Keratinocyte (primary cell): ENCODE data around the gene PTPN14. TPM values are rescaled to one million over a fixed set of nuclear protein-coding genes. Genes with fewer than 3 reads are reported as not detected.

Source experiments
- DNase-seq: peaks from one replicate; pipeline ENCODE4 v3.0.0-alpha.2; 2011; ENCODE audit warnings: low read depth, missing footprints, low spot score
- FAIRE-seq: peaks from 2 replicates; lab custom pipeline; 2011; peaks lifted over from hg19 to GRCh38; lab: Jason Lieb, UNC
- H2AFZ ChIP-seq: 2 replicates; pipeline ENCODE4 v1.6.0; 2012; ENCODE audit warnings: low read length, control low read depth, inconsistent platforms; ENCODE audit not compliant: control insufficient read depth
- H3K27ac ChIP-seq: 2 replicates; pipeline ENCODE4 v1.5.1; 2011; ENCODE audit warnings: low read length; ENCODE audit not compliant: control insufficient read depth, insufficient read depth
- H3K27me3 ChIP-seq: 3 replicates; pipeline ENCODE4 v1.6.0; 2011; ENCODE audit warnings: low read length; ENCODE audit not compliant: control insufficient read depth, insufficient read depth; ENCODE audit errors: extremely low read depth
- H3K36me3 ChIP-seq, 2 experiments: 2 replicates in 1 of 2; 3 replicates in 1 of 2; pipeline ENCODE4 v1.5.1; 2011; ENCODE audit warnings: low read length in 2 of 2, mild to moderate bottlenecking in 1 of 2; ENCODE audit not compliant: control insufficient read depth in 2 of 2, insufficient read depth in 2 of 2; ENCODE audit errors: extremely low read depth in 1 of 2
- H3K4me1 ChIP-seq: 3 replicates; pipeline ENCODE4 v1.5.1; 2011; ENCODE audit warnings: low read length; ENCODE audit not compliant: control insufficient read depth, insufficient read depth; ENCODE audit errors: extremely low read depth
- H3K4me2 ChIP-seq: 3 replicates; pipeline ENCODE4 v1.6.0; 2011; ENCODE audit warnings: low read depth, low read length; ENCODE audit not compliant: control insufficient read depth, insufficient read depth; ENCODE audit errors: extremely low read depth
- H3K4me3 ChIP-seq, 3 experiments: fragments of 200-600 bp in 1 of 3; sonication (generic) in 1 of 3; 2 replicates in 2 of 3; 3 replicates in 1 of 3; pipeline ENCODE4 v1.5.1; 2011 to 2016; ENCODE audit warnings: low read length in 3 of 3, mild to moderate bottlenecking in 3 of 3, control low read depth in 2 of 3, inconsistent platforms in 1 of 3, low read depth in 1 of 3, mixed read lengths in 1 of 3, mixed run types in 1 of 3, moderate library complexity in 1 of 3; ENCODE audit not compliant: control insufficient read depth in 2 of 3, insufficient read depth in 2 of 3; ENCODE audit errors: extremely low read depth in 1 of 3
- H3K79me2 ChIP-seq: 2 replicates; pipeline ENCODE4 v1.6.0; 2012; ENCODE audit warnings: low read length; ENCODE audit not compliant: control insufficient read depth, insufficient read depth
- H3K9ac ChIP-seq: 3 replicates; pipeline ENCODE4 v1.6.0; 2011; ENCODE audit warnings: low read length; ENCODE audit not compliant: control insufficient read depth, insufficient read depth; ENCODE audit errors: extremely low read depth
- H3K9me1 ChIP-seq: 3 replicates; pipeline ENCODE4 v1.6.0; 2011; ENCODE audit warnings: low read length; ENCODE audit not compliant: control insufficient read depth, insufficient read depth; ENCODE audit errors: extremely low read depth
- H3K9me3 ChIP-seq: 2 replicates; pipeline ENCODE4 v1.5.1; 2012; ENCODE audit warnings: low read depth, low read length; ENCODE audit not compliant: control insufficient read depth
- H4K20me1 ChIP-seq: 3 replicates; pipeline ENCODE4 v1.6.0; 2011; ENCODE audit warnings: low read length; ENCODE audit not compliant: control insufficient read depth, insufficient read depth; ENCODE audit errors: extremely low read depth
- CTCF ChIP-seq, 3 experiments: IDR thresholded peaks in 1 of 3; conservative IDR thresholded peaks in 1 of 3; optimal IDR thresholded peaks in 1 of 3; 2 replicates in 2 of 3; 3 replicates in 1 of 3; pipeline versions ENCODE3 to v1.5.1; 2011; ENCODE audit warnings: low read length in 3 of 3, mild to moderate bottlenecking in 3 of 3, moderate library complexity in 2 of 3, control low read depth in 1 of 3, inconsistent platforms in 1 of 3; ENCODE audit not compliant: insufficient read depth in 2 of 3; ENCODE audit errors: extremely low read depth in 1 of 3
- EZH2 ChIP-seq: IDR thresholded peaks from one replicate; pipeline ENCODE4 v1.6.1; 2012; ENCODE audit warnings: inconsistent platforms, mild to moderate bottlenecking, low read length, moderate library complexity
- dilution Hi-C: fragments of 300-500 bp; cut with MboI; formaldehyde crosslinking; loops from one replicate; pipeline ENCODE4 v1.7.0; 2020; ENCODE audit warnings: low sequenced_read_pairs; ENCODE audit not compliant: extremely low pct_ligation_motif_present
- polyA plus RNA-seq, 5 experiments: library from polyadenylated mRNA; depleted of rRNA in 3 of 5; stranded (reverse) in 3 of 5; stranded (forward) in 1 of 5; unstranded in 1 of 5; fragments of >200 nt; gene quantifications; 1 replicate in 1 of 5; 2 replicates in 3 of 5; 3 replicates in 1 of 5; pipeline versions ENCODE4 v1.2.1 to v1.2.3, GENCODE V29; 2011 to 2012; ENCODE audit warnings: missing spikeins in 2 of 5, low read depth in 1 of 5, low replicate concordance in 1 of 5

PTPN14 gene
- polyA plus RNA-seq, 1 donor (not counting 4 experiments of a cell fraction or from before 2014, with no cell fraction given), result 29.9 TPM

GRCh38 chr1:214540324-214540723 is 11.1 kb downstream of the PTPN14 start:
- FAIRE-seq, result no peak
- no peak for TF ChIP-seq EZH2
- Histone ChIP-seq H3K4me2 (peak overlapping the region; percentile 29), H3K9me3 (no peaks in the 10 kb centered on the region), H3K9me1 (peaks cover 13% of the 10 kb centered on the region), H3K27me3 (no peaks in the 10 kb centered on the region), H4K20me1 (peaks cover 26% of the 10 kb centered on the region), H3K4me3 (peak overlapping the region in 1 of 3 experiments; percentile 14), H3K27ac (no peak overlapping the region), H3K36me3 (peaks cover 10% of the 10 kb centered on the region in 2 experiments), H2AFZ (no peak overlapping the region), H3K9ac (peak overlapping the region; percentile 28), H3K79me2 (peaks cover 100% of the 10 kb centered on the region), H3K4me1 (peaks cover 50% of the 10 kb centered on the region)
- no peak for DNase-seq
- dilution Hi-C loops, result no loop called here

- no peak for TF ChIP-seq CTCF (optimal IDR thresholded peaks at IDR 0.05 in 1 of 3, IDR thresholded peaks at IDR 0.05 in 1 of 3, conservative IDR thresholded peaks at IDR 0.05 in 1 of 3; ENCODE audit: extremely low read depth in 1 of 3, insufficient read depth in 2 of 3, low read length in 3 of 3)
- TF ChIP-seq EZH2, result no peak
- Histone ChIP-seq H3K27me3 (no peaks in the 10 kb centered on the region), H3K4me3 (peak overlapping the region in 1 of 3 experiments; percentile 18), H3K9me3 (no peaks in the 10 kb centered on the region), H4K20me1 (peaks cover 28% of the 10 kb centered on the region), H3K4me2 (peak overlapping the region; percentile 54), H2AFZ (no peak overlapping the region), H3K4me1 (peaks cover 47% of the 10 kb centered on the region), H3K79me2 (peaks cover 98% of the 10 kb centered on the region), H3K9me1 (peaks cover 10% of the 10 kb centered on the region), H3K36me3 (peaks cover 5 to 12% of the 10 kb centered on the region in 2 experiments), H3K9ac (no peak overlapping the region), H3K27ac (peak overlapping the region; percentile 36)
- DNase-seq (no peak), FAIRE-seq (no peak)
- dilution Hi-C loops, result no loop called here
These were observed 12.9 kb downstream of the PTPN14 start for GRCh38 chr1:214538496-214538895.
